Immature natural killer cell (primary cell): ENCODE measurements around the gene ANKRD23. TPM values are rescaled to one million over a fixed set of nuclear protein-coding genes. Genes with fewer than 3 reads are reported as not detected.

ENCODE experiments used
- DNase-seq, 3 donors: peaks; one replicate each; pipeline ENCODE4 v3.0.0; 2022; ENCODE audit warnings: mixed read lengths in 1 of 3
- H3K27ac Mint-ChIP-seq, 6 donors: one replicate each; pipeline ENCODE4 v1.8.0; 2020; ENCODE audit warnings: mixed read lengths in 6 of 6, mild to moderate bottlenecking in 5 of 6, inconsistent platforms in 4 of 6, moderate library complexity in 3 of 6
- H3K27me3 Mint-ChIP-seq, 3 donors: one replicate each; pipeline ENCODE4 v1.8.0; 2020 to 2021; ENCODE audit warnings: low read depth in 3 of 3, mild to moderate bottlenecking in 3 of 3, mixed read lengths in 3 of 3, moderate library complexity in 3 of 3, inconsistent platforms in 1 of 3
- H3K36me3 Mint-ChIP-seq, 3 donors: one replicate each; pipeline ENCODE4 v1.8.0; 2020; ENCODE audit warnings: mixed read lengths in 3 of 3, inconsistent platforms in 2 of 3, mild to moderate bottlenecking in 2 of 3
- H3K4me1 Mint-ChIP-seq, 2 donors: one replicate each; pipeline ENCODE4 v1.8.0; 2020; ENCODE audit warnings: inconsistent platforms in 2 of 2, mild to moderate bottlenecking in 2 of 2, mixed read lengths in 2 of 2, moderate library complexity in 1 of 2
- H3K4me3 Mint-ChIP-seq, 5 donors: one replicate each; pipeline ENCODE4 v1.8.0; 2020; ENCODE audit warnings: mild to moderate bottlenecking in 5 of 5, mixed read lengths in 5 of 5, inconsistent platforms in 3 of 5, moderate library complexity in 3 of 5
- H3K9me3 Mint-ChIP-seq, 6 donors: one replicate each; pipeline ENCODE4 v1.8.0; 2020; ENCODE audit warnings: mild to moderate bottlenecking in 6 of 6, mixed read lengths in 6 of 6, inconsistent platforms in 4 of 6, moderate library complexity in 3 of 6
- polyA plus RNA-seq, 3 donors: library from polyadenylated mRNA; unstranded; fragments of 300-500 nt; fragmentation: Illumina TruSeq; gene quantifications; one replicate each; pipeline ENCODE4 v1.2.3, GENCODE V29; 2021

Gene ANKRD23
- polyA plus RNA-seq, 3 donors from 2014 or later = 1.3 TPM; not detected in 2

DNA sequence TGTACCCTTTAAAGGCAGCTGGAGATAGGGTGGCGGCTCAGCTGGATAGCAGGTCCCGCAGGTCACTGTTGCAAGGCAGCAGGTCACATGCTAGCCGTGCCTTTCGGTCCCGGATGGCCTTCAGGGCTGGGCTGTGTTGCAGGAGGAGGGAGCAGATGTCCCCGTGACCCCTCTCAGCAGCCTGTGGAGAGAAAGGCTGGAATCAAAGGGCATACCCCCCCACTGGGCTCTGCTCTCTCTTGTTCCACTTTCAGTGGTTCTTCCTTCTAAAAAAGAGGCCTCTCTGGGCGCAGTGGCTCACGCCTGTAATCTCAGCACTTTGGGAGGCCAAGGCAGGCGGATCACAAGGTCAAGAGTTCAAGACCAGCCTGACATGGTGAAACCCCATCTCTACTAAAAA, 4.4 kb upstream of the ANKRD23 start:
- Mint-ChIP-seq H3K9me3 (no peaks in the 10 kb centered on the region), H3K27ac (no peak overlapping the region), H3K27me3 (peaks cover 0 to 2% (median 0%) of the 10 kb centered on the region in 3 donors), H3K4me3 (no peak overlapping the region), H3K4me1 (peaks cover 2 to 7% of the 10 kb centered on the region in 2 donors), H3K36me3 (peaks cover 19 to 32% (median 20%) of the 10 kb centered on the region in 3 donors)
- DNase-seq = no peak

DNA sequence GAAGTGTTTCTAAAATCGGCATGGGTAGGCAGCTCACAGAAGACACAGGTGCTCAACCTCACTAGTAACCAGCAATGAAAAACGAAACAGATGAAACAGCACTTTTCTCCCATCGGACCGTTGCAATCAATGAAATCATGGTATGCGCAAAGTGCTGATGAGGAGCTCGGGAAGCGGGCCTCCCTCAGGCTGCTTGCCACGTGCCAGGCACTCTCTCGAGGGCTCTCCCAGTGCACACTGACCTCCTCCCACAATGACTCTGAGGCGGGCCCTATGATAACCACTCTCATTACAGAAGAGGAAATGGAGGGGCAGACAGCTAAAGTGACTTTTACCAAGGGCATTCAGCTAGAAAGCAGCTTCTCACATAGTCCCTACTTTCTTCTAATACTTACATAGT, 3.8 kb upstream of the ANKRD23 start:
- peak overlapping the region in 2 of 6 donors; percentile 0 to 30 for H3K27ac Mint-ChIP-seq
- H3K4me1 Mint-ChIP-seq = peaks cover under 1% of the 10 kb centered on the region in 2 donors
- peaks cover 0 to 2% (median 1%) of the 10 kb centered on the region in 3 donors for H3K27me3 Mint-ChIP-seq
- DNase-seq = no peak
- H3K36me3 Mint-ChIP-seq = peaks cover 13 to 28% (median 14%) of the 10 kb centered on the region in 3 donors
- H3K4me3 Mint-ChIP-seq = no peak overlapping the region
- H3K9me3 Mint-ChIP-seq = no peaks in the 10 kb centered on the region

DNA sequence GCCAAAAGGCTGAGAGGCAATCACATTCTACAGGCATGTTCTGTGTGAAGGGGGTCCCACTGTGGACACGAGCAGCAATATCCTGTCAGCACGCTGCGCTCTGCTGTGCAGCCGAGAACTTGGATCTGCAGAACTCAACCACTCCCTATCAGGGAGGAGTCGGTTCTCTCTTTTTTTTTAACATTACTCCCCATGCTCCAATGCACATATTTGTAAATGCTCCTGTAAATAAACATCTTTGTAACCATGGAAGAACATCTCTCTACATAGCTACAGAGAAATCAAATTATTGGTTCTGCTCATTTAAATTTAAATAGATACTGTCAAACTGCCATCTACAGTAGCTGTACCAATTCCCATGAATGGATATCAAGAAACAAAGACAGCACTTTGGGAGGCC, 3.0 kb upstream of the ANKRD23 start:
- Mint-ChIP-seq H3K4me1 (no peaks in the 10 kb centered on the region), H3K27ac (no peak overlapping the region), H3K36me3 (peaks cover 9 to 24% (median 12%) of the 10 kb centered on the region in 3 donors), H3K9me3 (no peaks in the 10 kb centered on the region), H3K4me3 (no peak overlapping the region), H3K27me3 (peaks cover 0 to 2% (median 1%) of the 10 kb centered on the region in 3 donors)
- no peak for DNase-seq

DNA sequence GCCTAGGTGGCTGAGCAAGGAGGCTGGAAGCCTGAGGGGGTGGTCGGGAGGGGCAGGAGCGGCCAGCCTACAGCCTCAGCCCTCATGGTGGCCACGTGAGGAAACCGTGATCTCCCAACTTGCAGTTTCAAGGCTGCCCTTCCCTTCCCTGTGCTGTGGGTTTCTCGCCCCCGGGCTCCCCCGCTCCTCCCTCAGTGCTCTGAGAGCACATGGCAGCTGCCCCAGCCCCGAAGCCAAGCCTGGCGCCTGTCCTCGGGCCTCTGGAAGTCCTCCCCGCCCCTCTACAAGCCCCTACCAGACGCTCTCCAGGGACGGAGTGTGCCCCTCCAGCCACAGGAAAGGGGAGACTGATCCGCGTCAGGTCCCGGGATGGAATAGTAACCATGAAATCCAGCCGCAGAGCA, 586 bp upstream of the ANKRD23 start:
- H3K9me3 Mint-ChIP-seq = no peaks in the 10 kb centered on the region
- H3K27me3 Mint-ChIP-seq = peaks cover 0 to 2% (median 1%) of the 10 kb centered on the region in 3 donors
- peaks cover 6 to 14% (median 9%) of the 10 kb centered on the region in 3 donors for H3K36me3 Mint-ChIP-seq
- no peak for DNase-seq
- H3K4me1 Mint-ChIP-seq = peaks cover 9 to 14% of the 10 kb centered on the region in 2 donors
- H3K27ac Mint-ChIP-seq = peak overlapping the region in 1 of 6 donors; percentile 6
- H3K4me3 Mint-ChIP-seq = no peak overlapping the region

DNA sequence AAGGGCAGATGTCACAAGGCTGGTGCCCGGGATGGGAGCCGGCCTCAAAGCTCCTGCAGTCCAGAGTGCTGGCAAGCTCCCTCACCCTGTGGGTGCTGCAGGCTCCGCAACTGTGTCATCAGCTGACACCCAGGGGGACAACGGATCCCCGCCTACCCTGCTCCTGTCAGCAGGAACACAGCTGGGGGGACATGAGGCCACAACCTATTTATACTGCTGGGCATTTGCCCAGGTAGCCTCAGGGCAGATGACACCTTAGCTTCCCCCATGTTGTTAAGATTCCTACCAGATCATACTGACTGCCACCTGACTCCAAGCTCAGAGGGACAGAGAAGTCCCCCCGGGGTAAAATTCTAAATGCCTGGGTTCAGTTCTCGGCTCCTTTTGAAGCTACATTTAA, 1.2 kb downstream of the ANKRD23 start:
- Mint-ChIP-seq H3K36me3 (peaks cover 3 to 6% (median 4%) of the 10 kb centered on the region in 3 donors), H3K4me1 (peaks cover 14 to 18% of the 10 kb centered on the region in 2 donors), H3K4me3 (no peak overlapping the region), H3K9me3 (no peaks in the 10 kb centered on the region), H3K27me3 (peaks cover 3 to 6% (median 3%) of the 10 kb centered on the region in 3 donors), H3K27ac (peak overlapping the region in 1 of 6 donors; percentile 37)
- no peak for DNase-seq

DNA sequence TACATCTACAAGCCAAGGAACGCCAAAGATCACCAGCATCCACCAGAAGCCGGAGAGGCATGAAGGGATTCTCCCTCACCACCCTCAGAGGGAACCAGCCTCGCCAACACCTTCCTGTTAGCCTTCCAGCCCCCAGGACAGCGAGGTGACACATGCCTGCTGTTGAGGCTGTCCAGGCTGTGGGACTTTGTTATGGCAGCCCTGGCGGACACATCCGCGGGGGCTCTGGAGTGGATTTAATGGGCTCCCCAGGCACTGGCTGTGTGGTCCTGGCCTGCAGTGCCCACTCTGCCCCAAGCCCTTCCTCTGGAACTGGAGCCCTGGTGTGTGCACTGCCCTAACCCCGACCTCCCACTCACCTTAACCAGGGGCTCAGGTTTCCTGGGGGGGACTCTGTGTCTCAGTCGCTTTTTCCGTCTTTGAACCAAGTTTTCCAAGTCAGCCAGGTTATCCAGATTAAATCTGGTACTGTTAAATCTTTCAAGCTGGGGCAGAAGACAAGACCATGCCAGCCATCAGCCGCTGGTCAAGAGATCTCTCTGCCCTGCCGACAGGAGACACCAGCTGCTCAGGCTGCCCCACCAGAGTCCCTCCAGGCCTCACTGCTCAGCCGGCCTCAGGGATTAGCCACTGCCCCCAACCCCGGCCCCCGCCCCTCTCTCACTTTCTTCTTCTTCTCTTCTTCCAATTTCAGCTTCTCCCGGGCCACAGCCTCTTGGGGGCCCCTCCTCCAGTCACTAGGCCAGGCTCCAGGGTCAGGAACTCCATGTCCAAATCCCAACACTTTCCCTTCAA, 1.9 kb downstream of the ANKRD23 start:
- Mint-ChIP-seq H3K36me3 (peaks cover 0 to 7% (median 0%) of the 10 kb centered on the region in 3 donors), H3K4me3 (no peak overlapping the region), H3K9me3 (no peaks in the 10 kb centered on the region), H3K27me3 (peaks cover 2 to 6% (median 3%) of the 10 kb centered on the region in 3 donors), H3K4me1 (peaks cover 14 to 18% of the 10 kb centered on the region in 2 donors), H3K27ac (no peak overlapping the region)
- DNase-seq = no peak

DNA sequence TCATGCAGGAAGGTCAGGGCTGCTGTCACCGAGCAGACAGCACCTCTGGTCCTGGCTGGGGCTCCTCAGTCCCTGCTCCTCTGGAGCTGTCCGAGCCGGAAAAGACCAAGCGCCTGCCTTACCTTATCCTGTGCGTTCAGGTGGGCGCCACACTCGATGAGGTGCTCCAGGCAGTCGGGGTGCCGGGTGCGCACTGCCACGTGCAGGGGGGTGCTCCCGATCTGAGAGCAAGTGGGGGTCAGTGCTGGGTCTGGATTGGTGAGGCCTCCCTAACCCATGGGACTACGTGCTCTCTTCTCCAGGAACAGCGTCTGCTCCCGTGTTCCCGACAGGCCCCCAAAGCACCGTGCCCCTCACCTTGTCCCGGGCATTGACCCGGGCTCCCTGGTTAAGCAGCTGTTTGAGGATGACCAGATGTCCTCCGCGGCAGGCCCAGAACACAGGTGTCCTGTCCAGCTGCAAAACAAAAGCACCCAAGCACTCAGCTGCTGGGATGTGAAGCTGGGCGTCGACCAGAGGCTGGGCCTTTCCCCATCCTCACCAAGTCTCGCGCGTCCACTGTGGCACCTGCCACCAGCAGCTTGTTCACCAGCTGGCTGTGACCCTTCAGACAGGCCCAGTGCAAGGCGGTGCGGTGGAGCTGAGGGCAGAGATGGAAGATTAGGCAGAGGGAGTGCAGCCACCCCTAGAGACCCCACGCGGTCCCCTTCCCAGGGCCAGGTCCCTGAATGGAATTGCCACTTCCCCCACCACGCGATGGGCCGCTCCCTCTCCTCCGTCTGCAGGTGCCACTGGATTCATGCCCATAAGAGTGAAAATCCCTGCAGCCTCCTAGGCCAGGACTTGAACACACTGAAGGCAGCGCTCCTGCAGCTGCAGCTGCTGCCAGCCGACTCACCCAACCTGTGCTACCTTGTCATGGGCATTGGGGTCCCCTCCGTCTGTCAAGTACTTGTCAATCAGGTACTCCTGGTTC, 3.7 kb downstream of the ANKRD23 start:
- Mint-ChIP-seq H3K36me3 (peaks cover 0 to 12% (median 0%) of the 10 kb centered on the region in 3 donors), H3K27me3 (peaks cover 2 to 7% (median 5%) of the 10 kb centered on the region in 3 donors), H3K4me1 (peaks cover 14 to 18% of the 10 kb centered on the region in 2 donors), H3K4me3 (peak overlapping the region; percentile 24 to 62 (median 53)), H3K27ac (peak overlapping the region in 4 of 6 donors; percentile 14 to 66 (median 56)), H3K9me3 (no peaks in the 10 kb centered on the region)
- DNase-seq = no peak

DNA sequence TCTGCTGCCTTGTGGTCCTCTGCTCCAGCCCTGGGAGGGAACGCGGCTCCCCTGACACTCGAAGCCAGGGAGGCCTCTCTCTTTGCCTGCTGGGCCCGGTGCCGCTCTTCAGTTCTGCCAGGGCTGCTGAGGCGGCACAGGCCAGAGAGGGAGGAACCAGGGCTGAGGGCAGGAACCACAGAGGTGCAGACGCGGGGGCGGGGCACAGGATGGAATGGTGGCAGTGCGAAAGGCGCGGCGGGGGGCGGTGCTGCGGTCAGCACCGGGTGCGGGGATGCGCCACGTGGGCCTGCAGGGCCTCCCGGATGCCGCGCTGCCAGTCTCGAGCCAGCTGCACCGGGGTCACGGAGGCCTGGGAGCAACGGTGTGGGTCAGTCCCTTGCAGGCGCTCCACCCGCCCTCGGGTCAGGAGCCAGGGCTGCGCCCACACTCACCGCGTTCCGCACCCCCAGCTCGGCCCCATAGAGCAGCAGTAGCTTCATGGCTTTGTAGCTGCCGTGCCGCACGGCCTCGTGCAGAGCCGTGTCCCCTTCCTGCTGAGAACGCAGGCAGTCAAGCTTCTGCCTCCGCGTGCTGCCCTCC, 4.4 kb downstream of the ANKRD23 start:
- Mint-ChIP-seq H3K36me3 (peaks cover 0 to 15% (median 0%) of the 10 kb centered on the region in 3 donors), H3K27ac (peak overlapping the region; percentile 66 to 93 (median 88)), H3K4me1 (peaks cover 14 to 18% of the 10 kb centered on the region in 2 donors), H3K4me3 (peak overlapping the region; percentile 76 to 87 (median 81)), H3K9me3 (no peaks in the 10 kb centered on the region), H3K27me3 (peaks cover 2 to 7% (median 5%) of the 10 kb centered on the region in 3 donors)
- DNase-seq = peak; percentile 88 to 90 (median 89)

DNA sequence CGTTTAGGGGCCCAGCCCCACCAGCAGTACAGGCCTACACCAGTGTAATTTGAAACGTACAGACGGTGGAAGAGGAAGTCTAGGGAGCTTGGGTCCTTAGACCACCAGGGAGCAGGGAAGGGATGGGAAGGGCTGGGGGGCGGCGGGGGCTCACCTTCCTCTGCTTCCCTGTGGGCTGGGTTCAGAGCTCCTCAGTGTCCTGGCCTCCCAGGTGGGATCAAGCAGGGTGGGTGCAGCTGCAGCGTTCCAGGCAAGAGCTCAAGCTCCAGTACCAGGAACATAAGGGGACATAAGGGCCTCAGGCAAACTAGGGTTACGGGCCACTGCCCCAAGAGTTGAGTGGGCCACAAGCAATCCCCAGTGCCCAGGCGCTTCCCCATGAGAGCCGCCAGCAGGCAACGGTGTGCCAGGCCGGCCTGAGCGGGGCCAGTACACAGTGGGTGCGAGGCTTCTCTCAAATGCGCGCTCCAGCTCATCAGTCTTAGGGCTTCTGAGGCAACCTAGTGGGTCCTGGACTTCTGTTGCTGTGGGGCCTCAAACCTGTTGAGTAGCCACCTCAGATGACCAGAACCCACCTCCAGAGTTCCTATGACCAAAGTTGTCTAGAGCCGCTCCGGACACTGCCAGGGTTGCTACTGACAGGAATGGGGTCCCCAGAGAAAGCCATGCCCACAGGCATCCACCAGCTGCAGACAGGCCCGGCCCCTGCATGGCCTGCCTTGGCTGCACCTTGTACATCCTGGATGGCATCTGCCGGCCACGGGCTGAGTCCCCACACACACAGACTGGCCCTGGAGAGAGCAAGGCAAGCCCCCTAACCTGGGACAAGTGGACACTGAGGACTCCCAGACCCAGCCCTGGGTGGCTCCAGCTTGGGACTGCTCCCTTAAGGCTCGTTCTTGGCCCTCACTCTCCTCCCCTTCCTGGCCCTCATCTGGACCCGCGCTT, 5.2 kb downstream of the ANKRD23 start:
- Mint-ChIP-seq H3K4me3 (peak overlapping the region; percentile 76 to 87 (median 81)), H3K27me3 (peaks cover 2 to 7% (median 5%) of the 10 kb centered on the region in 3 donors)

DNA sequence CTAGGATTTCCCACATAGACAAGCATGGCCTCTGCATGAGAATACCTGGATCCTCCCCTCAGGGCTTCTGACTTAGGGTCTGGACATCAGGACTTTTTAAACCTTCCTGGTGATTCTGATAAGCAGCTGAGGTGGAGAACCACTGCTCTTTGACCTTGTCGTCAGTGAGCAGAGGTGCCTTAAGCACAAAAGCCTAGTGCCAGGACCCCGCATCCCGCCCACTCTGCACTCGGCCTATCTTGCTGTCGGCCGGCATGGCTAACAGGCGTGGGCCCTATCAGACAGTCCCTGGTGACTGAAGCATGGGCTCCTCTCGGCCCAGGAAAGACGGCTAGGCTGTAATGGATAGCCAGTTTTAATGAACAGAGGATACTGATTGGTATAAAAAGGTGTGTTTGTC, 6.2 kb downstream of the ANKRD23 start:
- Mint-ChIP-seq H3K4me3 (peak overlapping the region in 1 of 5 donors; percentile 12), H3K27me3 (peaks cover 2 to 6% (median 5%) of the 10 kb centered on the region in 3 donors), H3K36me3 (peaks cover 0 to 19% (median 4%) of the 10 kb centered on the region in 3 donors), H3K9me3 (no peaks in the 10 kb centered on the region), H3K27ac (peak overlapping the region in 2 of 6 donors; percentile 2 to 36), H3K4me1 (peaks cover 14 to 18% of the 10 kb centered on the region in 2 donors)
- no peak for DNase-seq

More for the DNA sequence above, 5.2 kb downstream of the ANKRD23 start:
- H3K4me1 Mint-ChIP-seq = peaks cover 14 to 18% of the 10 kb centered on the region in 2 donors
- DNase-seq = no peak
- no peaks in the 10 kb centered on the region for H3K9me3 Mint-ChIP-seq
- H3K27ac Mint-ChIP-seq = peak overlapping the region; percentile 66 to 93 (median 88)
- H3K36me3 Mint-ChIP-seq = peaks cover 0 to 17% (median under 1%) of the 10 kb centered on the region in 3 donors

DNA sequence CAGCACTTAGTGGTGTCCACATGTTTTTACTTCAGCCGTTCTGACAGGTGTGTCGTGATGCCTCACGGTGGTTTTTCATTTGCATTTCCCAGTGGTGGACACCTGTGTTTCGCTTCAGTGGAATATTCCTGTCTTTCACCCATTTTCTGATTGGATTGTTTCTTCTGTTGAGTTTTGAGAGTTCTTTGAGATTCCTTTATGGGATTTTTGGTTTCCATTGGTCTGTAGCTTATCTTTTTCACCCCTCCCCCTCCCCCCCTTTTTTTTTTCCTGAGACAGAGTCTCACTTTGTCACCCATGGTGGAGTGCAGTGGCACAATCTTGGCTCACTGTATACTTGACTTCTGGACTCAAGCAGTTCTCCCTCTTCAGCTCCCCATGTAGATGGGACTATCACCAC, 8.0 kb downstream of the ANKRD23 start:
- no peaks in the 10 kb centered on the region for H3K9me3 Mint-ChIP-seq
- H3K4me1 Mint-ChIP-seq = peaks cover 14 to 16% of the 10 kb centered on the region in 2 donors
- no peak for DNase-seq
- H3K27ac Mint-ChIP-seq = no peak overlapping the region
- peaks cover 2 to 12% (median 5%) of the 10 kb centered on the region in 3 donors for H3K27me3 Mint-ChIP-seq
- no peak overlapping the region for H3K4me3 Mint-ChIP-seq
- peaks cover 4 to 25% (median 8%) of the 10 kb centered on the region in 3 donors for H3K36me3 Mint-ChIP-seq

DNA sequence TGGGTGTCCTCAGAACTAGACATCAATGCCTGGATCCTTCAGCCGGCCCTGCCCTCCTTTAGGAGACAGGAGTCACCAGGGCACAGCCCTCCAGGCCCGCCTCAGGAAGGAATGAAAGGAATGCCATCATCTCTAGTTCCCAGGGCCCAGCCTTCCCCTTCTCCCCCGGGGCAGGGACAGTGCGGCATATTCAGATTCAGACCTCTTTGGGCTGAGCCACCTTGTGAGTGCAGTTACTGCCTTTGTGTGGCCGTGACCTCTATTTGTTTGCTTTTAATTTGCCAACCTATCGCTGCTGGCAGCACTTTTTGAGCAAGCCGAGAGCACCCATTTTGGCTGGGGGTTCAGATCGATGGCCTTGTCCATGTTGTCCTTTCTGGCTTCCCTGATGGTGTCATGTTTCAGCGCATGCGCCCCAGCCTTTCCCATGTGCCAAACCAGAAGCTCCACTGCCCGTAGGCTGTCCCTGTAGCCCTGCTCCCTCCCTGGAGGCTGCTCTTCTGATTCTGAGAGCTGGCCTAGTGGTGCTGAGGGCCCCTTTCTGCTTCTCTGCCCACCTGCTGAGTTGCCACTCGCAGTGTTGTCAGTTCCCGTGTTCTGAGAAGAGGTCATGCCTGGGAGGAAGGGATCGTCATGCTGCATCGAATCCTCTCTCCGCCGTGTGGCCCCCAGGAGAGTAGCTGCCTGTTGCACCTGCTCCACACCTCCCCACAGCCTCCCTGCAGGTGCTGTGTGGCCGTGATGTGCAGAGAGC, 10.9 kb downstream of the ANKRD23 start:
- Mint-ChIP-seq H3K9me3 (no peaks in the 10 kb centered on the region), H3K4me1 (no peaks in the 10 kb centered on the region), H3K4me3 (no peak overlapping the region), H3K27ac (peak overlapping the region in 1 of 6 donors; percentile 51), H3K27me3 (peaks cover 0 to 7% (median 2%) of the 10 kb centered on the region in 3 donors), H3K36me3 (peaks cover 11 to 43% (median 13%) of the 10 kb centered on the region in 3 donors)
- no peak for DNase-seq
